ENCODE results near the gene LENG8.

LENG8 gene

DNA sequence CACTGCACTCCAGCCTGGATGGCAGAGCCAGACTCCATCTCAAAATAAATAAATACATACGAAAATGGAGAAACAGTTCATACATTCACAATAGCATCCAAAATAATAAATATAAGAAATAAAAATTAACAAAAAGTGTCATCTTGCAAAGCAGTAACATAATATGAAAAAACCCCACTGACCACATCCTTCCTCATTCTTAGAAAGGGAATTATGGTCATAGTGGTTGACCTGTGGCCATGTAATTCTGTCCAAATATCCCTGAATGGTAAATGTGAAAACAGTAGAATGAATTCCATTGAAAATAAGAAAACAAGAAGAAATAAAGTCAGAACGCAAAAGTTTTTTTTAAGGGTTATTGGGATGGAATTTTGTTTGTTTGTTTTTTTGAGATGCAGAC is 31.1 kb downstream of the LENG8 start:
- DNase-seq (ENCODE audit: low spot score), result no peak
- TF ChIP-seq, protein P1, sequence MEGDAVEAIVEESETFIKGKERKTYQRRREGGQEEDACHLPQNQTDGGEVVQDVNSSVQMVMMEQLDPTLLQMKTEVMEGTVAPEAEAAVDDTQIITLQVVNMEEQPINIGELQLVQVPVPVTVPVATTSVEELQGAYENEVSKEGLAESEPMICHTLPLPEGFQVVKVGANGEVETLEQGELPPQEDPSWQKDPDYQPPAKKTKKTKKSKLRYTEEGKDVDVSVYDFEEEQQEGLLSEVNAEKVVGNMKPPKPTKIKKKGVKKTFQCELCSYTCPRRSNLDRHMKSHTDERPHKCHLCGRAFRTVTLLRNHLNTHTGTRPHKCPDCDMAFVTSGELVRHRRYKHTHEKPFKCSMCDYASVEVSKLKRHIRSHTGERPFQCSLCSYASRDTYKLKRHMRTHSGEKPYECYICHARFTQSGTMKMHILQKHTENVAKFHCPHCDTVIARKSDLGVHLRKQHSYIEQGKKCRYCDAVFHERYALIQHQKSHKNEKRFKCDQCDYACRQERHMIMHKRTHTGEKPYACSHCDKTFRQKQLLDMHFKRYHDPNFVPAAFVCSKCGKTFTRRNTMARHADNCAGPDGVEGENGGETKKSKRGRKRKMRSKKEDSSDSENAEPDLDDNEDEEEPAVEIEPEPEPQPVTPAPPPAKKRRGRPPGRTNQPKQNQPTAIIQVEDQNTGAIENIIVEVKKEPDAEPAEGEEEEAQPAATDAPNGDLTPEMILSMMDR (IDR thresholded peaks at IDR 0.05; ENCODE audit: extremely low read depth, missing control alignments), result no peak

DNA sequence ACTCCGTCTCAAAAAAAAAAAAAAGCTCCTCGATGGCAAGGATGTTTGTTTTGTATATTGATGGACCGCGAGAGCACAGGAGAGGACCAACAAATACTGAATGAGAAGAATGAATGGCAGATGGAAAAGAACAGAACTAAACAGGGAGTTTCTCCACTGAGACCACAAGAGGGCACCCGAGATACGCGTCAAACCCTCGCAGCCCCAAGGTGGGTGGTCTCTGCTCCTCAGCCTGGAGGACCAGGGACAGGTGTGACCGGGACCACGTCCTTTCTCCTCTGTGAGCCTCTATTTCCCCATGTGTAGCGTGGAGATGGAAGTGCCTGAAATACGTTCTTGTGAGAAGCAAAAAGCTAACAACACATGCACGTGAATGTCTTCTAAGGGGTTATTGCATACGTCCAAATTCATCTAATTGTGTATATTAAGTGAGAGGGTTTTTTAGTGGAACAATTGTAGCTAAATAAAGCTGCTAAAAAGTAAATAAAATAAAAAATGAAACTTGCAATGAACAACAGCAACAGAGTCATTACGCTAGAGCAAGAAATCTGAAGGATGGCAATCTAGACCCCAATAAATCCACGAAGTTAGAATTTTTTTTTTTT is 32.4 kb downstream of the LENG8 start:
- DNase-seq (ENCODE audit: low spot score), result peak; percentile 60
- TF ChIP-seq, protein P1 (IDR thresholded peaks at IDR 0.05; ENCODE audit: extremely low read depth, missing control alignments), result peak; percentile 66

DNA sequence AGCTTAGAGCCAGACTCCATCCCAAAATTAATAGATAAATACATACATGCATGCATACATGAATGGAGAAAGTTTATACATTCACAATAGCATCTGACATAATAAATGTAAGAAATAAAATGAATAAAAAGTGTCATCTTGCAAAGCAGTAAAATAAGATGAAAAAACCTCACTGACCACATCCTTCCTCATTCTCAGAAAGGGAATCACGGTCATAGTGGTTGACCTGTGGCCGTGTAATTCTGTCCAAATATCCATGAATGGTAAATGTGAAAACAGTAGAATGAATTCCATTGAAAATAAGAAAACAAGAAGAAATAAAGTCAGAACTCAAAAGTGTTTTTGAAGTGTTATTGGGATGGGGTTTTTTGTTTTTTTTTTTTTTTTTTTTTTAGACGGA is 33.9 kb downstream of the LENG8 start:
- TF ChIP-seq, protein P1 (IDR thresholded peaks at IDR 0.05; ENCODE audit: extremely low read depth, missing control alignments), result no peak
- DNase-seq (ENCODE audit: low spot score), result no peak

DNA sequence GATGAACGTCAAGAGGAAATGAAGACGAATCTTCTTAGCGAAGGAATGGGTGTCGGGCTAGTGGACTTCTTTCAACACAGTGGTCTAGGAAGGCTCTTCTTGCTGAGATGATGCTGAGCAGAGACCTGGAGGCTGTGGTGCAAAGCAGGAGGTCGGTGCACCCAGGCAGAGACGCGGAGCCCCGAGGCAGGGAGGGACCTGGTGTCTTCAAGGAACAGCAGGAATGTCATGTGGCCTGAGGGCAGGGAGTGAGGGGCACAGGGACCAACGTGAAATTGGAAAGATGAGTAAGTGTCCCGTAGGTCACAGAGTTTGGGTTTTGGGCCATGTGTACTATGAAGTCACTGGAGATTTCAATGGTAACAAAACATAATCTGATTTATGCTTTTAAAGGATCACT is 35.5 kb downstream of the LENG8 start:
- DNase-seq (ENCODE audit: low spot score), result no peak
- TF ChIP-seq, protein P1 (IDR thresholded peaks at IDR 0.05; ENCODE audit: extremely low read depth, missing control alignments), result no peak

DNA sequence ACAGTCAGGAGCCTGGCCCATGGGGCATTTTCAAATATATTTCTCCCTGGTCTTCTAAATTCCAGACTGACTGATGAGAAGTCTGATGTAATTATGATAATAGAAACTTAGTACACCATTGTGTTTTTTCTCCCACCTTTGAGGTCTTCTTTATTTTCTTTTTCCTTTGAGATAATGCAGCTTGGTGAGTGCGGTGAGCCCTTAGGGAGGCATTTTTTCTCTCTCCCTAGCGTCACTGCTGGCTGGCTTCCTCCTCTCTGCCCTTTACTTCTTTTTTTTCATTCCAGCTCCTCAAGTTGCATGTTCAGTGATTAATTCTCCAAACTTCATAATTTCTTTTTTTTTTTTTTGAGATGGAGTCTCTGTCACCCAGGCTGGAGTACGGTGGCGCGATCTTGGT is 36.9 kb downstream of the LENG8 start:
- TF ChIP-seq, protein P1 (IDR thresholded peaks at IDR 0.05; ENCODE audit: extremely low read depth, missing control alignments), result no peak
- DNase-seq (ENCODE audit: low spot score), result no peak

DNA sequence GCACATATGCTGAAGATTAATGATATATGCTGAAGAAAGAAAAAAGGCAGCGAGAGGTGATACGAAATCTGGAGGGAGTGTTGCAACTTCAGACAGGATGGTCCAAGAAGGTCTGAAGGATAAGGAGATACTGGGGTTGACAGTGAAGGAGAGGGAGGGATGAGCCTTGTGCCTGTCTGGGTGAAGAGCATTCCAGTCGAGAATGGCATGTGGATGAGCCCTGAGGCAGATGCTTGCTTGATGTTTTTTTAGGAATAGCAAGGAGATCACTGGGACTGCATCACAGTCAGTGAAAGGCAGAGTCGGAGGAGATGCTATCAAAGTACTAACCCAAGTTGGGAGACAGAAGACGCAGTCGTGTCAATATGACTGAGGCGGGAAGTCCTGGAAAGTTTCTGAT is 40.3 kb downstream of the LENG8 start:
- DNase-seq (ENCODE audit: low spot score), result no peak
- TF ChIP-seq, protein P1 (IDR thresholded peaks at IDR 0.05; ENCODE audit: extremely low read depth, missing control alignments), result no peak

DNA sequence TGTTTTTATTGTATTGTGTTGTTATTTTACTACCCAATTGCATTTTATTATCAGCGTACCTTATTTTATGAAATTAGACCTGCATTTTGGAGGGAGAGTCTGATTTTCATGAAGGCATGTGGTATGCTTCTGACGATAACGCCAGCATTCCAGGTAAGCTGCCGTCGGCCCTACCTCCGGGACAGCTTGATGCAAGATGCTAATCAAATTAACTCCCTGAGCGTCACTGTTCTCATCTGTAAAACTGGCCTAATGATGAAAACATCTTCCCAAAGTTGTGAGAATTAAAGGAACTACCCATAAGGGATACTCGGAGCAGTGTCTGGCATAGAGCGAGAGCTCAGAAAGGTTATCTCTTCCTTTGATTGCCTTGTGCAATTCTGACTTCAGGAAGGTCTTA is 40.8 kb downstream of the LENG8 start:
- no peak for DNase-seq (ENCODE audit: low spot score)
- TF ChIP-seq, protein P1 (IDR thresholded peaks at IDR 0.05; ENCODE audit: extremely low read depth, missing control alignments), result no peak
